GM18505 (cell line): ENCODE measurements around the gene APP.

ENCODE experiments used
- ATAC-seq: cut with Tn5 transposase; IDR thresholded peaks from one replicate; pipeline ENCODE4 v1.9.1; 2021; ENCODE audit not compliant: unreplicated experiment
- POLR2A ChIP-seq: IDR thresholded peaks from 4 replicates; pipeline ENCODE4 v1.6.1; 2011; ENCODE audit warnings: borderline replicate concordance; ENCODE audit not compliant: insufficient read depth, insufficient read length; ENCODE audit errors: extremely low read depth

The APP gene

DNA sequence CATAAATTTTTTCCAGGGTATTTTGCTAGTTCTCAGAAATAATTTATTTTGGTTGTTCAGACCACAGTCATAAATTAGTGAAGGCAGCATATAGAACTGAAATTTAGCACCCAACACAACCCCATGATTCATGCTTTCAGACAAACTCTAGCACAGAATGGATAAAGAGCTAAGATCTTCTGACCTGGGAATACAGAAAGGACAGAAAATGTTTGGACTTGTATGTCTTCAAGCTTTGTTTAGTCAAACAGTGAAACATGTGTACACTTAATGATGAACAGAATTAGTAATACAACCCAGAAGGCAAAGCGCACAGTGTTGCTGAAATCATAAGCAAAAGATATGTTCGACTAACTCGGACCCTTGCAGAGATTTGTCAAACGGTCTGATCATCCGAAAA lies 205.6 kb downstream of the APP start:
- ATAC-seq: no peak
- TF ChIP-seq POLR2A: no peak

DNA sequence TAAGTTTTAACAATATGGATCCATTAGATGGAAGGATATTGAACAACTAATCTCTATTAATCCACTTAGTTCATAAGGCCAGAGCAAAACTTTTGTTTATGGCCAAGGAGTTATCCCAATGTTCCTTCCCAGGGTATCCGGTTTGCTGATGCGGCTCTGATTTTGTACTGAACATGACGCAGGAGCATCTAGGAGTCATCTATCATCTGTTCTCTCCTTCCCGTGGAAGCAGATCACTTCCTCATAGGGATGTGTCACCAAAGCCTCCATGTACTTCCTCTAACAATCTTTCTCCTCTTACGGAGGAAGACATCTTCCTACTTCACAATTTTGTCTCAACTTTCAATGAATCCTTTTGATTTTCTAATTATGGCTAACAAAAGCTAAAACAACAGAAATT lies 206.6 kb downstream of the APP start:
- no peak for TF ChIP-seq POLR2A
- no peak for ATAC-seq

DNA sequence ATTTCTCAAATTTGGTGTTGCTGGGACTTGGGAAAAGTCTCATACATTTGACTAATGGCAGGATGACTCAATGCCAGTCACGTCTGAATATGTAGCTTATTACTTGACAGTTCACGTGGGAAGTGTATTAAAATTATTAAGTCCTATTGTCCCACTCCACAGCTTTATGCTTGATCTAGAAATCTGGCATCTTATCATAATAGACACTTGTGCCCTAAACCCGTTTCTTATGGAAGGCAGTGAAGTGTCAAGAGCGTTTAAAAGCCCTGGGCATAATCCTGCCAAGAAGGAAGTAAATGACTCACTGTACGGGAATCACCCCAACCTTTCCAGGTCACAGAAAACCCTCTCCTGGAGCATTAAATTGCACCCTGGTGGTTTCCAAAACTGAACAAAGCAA lies 207.4 kb downstream of the APP start:
- no peak for ATAC-seq

DNA sequence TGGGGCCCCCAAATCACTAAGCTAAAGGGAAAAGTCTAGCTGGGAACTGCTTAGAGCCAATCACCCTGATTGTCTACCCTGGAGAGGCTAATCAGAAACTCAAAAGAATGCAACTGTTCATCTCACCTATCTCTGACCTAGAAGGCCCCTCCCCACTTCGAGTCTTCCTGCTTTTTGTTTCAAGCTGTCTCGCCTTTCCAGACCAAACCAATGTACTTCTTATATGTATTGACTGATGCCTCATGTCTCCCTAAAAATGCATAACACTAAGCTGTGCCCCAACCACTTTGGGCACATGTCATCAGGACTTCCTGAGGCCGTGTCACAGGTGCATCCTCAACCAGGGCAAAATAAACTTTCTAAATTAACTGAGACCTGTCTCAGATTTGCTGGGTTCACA lies 209.5 kb downstream of the APP start:
- no peak for ATAC-seq

More for the DNA sequence above, 207.4 kb downstream of the APP start:
- no peak for TF ChIP-seq POLR2A

DNA sequence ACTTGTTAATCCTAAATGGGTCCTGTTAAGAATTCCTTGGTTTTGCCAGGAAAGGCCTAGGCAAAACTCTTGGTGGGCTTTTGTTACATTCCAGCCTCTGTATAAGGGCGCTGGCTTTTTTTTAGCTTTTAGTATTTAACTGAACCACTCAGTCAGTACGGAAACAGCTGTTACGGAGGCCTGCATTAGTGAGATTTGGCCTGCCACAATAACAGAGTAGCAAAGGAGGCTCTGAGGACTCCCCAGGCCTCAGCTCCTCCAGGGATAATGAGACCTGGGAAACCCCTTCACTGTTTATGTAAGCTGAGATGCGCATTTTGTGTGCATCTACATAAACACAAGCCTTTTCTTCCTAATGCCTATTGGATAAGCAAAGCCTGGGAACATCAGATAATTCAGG lies 210.2 kb downstream of the APP start:
- no peak for TF ChIP-seq POLR2A
- no peak for ATAC-seq

More for the DNA sequence above, 209.5 kb downstream of the APP start:
- TF ChIP-seq POLR2A: no peak

DNA sequence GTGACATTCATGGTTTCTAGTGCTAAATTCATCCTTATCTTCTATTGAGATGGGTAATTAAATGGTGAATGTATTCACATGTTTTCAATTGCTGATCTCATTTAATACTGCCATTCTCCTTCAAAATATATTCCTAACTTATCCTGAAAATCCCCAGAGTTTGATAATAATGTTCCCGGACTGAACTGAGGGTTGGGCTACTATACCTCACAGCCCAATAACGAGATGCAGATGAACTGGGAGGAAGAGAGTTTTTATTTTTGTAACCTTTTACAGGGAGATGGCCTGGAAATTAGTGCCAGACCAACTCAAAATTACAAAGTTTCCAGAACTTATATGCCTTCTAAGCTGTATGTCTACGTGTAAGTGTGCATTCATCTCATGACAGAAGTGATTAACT lies 210.8 kb downstream of the APP start:
- no peak for ATAC-seq
- no peak for TF ChIP-seq POLR2A

DNA sequence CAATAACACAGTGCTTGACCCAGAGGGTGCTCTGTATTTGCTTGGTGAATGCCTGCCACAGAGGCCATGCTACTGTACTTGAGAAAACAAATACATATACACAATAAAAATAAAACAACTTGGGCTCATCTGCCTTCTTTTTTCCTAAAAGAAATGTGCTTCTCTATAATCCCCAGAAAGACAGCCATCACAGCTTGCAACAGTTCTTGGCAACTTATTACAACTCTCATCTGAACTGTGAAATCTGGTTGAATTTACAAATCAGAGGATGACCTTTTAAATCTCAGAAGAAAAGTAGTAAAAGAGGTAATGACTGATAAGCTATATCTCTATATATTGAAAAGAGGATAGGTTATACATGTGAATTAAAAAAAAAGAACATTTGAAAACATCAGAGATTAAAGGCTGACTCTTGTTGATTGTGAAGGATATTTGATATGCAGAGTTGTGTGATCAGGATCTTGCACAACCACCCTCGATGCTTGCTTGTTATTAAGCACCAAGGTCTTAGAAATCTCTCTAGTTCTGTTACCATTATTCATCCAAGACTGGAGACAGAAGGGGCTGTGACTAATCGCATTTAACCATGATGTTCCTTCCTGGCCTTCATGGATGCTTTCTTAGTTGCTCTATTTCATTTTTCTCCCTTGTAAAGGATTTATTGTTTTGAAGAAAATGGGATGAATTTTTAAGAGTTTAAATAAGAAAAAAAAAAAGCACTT lies 213.4 kb downstream of the APP start:
- no peak for ATAC-seq
- TF ChIP-seq POLR2A: no peak

DNA sequence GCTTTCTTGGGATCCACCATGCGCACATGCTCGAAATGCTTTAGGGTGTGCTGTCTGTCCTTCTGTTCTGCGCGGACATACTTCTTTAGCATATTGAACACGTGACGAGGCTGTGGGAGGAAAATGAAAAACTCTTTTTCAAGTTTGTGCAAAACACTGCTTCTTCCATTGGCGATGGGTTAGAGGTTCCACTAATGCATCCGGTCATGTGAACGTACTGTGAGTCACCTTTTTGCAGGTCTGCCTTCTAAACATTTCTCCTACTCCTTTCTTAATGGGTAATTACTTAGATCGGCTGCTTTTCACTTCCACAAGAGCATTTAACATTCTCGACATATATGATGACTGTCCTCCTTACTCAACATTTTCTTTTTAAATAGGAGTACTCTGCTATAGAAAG lies 214.9 kb downstream of the APP start:
- TF ChIP-seq POLR2A: no peak
- ATAC-seq: no peak

DNA sequence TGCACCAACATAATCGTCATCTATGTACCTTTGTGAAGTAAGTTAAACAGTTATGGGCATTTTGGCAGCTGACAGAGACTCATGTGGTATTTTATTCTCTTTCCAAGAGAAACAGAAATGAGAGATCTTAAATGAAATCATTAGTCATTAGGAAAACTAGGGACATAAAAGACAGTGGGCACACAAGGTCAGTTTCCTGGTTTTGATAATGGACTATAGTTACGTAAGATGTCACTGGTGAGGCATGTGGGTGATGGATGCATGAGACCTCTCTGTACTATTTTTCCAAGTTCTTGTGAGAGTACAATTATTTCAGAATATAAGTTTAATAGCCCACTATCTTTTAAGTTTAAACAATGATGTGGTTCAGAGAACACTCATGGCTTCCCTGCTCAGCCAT lies 216.9 kb downstream of the APP start:
- no peak for TF ChIP-seq POLR2A
- ATAC-seq: no peak

DNA sequence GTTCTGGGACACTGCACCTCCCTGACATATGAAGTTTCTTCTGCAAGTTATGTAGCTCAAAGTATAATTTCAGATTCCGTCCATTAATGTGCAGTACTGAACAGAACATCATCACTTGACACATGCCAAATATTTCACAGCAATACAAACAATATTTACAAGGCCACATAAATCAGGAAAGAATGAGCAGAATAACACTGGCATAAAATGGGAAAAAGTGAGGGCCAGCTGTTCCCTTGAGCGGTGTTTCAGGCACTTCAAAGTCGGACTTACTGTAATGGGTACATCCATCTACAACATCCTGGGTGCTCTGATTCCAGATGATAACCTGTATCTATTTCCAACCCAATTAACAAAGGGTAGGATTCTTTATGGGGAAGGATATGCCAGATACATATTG lies 217.4 kb downstream of the APP start:
- ATAC-seq: no peak
- no peak for TF ChIP-seq POLR2A

DNA sequence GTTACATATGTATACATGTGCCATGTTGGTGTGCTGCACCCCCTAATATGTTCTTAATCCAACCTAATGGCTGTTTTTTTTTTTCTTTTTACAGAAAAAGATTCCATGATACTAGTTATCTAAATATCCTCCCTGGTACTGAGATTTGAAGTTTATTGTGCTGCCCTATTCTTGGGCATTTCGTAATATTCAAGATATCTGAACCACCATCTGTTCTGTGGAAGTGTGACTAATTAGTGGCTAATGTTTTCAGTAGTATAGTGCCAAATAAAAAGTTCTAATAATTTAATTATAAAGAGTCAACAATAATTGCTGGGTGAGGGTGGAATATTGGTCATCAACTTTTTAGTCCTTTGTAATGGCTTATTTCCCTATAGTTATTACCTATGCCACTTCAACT lies 218.3 kb downstream of the APP start:
- no peak for ATAC-seq
- TF ChIP-seq POLR2A: no peak

DNA sequence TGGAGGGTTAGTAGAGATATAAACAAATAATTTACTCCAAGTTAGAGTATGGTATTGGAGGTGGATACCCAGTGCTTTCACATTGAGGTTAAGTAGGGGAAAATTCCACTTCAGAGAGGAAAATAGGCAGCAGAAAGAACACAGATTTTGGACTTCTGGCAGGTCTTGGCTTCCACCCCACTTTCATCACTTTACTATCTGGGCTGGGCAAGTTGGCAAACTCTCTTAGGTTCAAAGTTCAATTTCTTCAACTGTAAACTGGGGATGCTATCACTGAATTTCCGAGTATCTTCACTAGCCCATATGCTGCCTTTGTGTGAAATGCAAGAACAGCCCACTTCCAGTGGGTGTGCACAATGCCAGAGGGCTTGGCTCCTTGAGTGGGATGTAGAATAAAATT lies 220.9 kb downstream of the APP start:
- no peak for TF ChIP-seq POLR2A
- ATAC-seq: no peak

DNA sequence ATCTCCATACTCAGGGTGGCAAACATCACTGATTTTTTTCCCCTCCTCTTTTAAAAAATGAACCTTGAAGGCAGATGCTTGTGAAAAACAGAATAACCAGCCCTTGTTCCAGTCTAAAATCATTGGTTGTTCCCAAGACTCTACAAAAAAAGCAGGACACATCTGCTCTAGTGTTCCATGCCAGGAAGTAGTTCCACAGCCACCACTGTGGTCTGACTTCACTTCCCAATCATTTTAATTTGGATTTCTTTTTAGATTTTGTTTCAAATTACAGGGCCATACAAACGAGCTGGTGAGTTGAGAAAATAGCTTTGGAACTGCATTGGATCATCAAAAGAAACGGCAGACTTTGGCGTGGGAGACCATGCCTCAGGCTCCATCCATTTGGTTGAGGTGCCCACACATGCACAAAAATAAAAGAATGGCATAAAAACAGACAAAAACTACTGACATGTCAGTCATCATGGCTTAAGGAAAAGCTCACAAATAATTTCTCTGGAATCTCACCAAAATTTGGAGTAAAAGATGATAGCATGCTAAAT lies 225.8 kb downstream of the APP start:
- no peak for ATAC-seq
- no peak for TF ChIP-seq POLR2A

DNA sequence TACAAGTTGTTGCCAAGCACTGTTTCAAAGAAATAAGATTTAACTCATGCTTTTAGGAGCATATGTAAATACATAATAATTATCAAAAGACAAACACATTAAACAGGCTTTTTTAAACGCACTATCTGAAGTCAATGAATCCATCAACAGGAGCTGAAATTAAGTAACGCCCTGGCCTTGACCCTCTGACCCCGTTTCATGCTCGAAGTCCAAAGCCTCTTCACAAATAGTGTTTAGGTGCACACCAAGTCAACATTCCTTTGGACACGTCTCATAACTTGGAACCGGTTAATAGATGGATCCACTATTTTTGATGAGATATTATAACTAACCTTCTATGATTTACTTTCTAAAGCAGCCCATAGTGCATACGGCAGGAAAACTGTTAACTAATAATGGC lies 226.5 kb downstream of the APP start:
- TF ChIP-seq POLR2A: no peak

More for the DNA sequence above, 226.5 kb downstream of the APP start:
- ATAC-seq: no peak
